ENCODE data around the gene TEX29. TPM values are rescaled to one million over a fixed set of nuclear protein-coding genes. Genes with fewer than 3 reads are reported as not detected.

The TEX29 gene
- total and polyA plus RNA-seq, 10 of the 15 experiments (the other 5 are each of a cell fraction or from before 2014, with no cell fraction given): 0.14 to 0.30 (median 0.22) TPM; not detected in 7

- Histone ChIP-seq H2AFZ (ENCODE audit: control insufficient read depth, low read depth, low read length) (no peak overlapping the region), H3K9ac (ENCODE audit: control insufficient read depth, insufficient read depth, low read length) (no peak overlapping the region), H3K79me2 (ENCODE audit: control insufficient read depth, insufficient read depth, low read length) (no peaks in the 10 kb centered on the region), H3K36me3 (ENCODE audit: control insufficient read depth in 2 of 2, insufficient read depth in 2 of 2, low read length in 1 of 2) (peaks cover 6 to 40% of the 10 kb centered on the region in 2 experiments), H3K4me2 (ENCODE audit: control insufficient read depth, insufficient read depth) (no peak overlapping the region), H3K27ac (ENCODE audit: control insufficient read depth, insufficient read depth) (no peak overlapping the region), H3K4me3 (no peak overlapping the region), H3K9me3 (replicated peaks; ENCODE audit: control insufficient read depth, insufficient read depth, low read length) (no peaks in the 10 kb centered on the region), H3K27me3 (replicated peaks in 1 of 2; ENCODE audit: control insufficient read depth in 2 of 2, insufficient read depth in 2 of 2, low read length in 1 of 2) (no peaks in the 10 kb centered on the region), H4K20me1 (ENCODE audit: control insufficient read depth, insufficient read depth) (no peaks in the 10 kb centered on the region), H3K4me1 (ENCODE audit: control insufficient read depth, insufficient read depth, low read length) (peaks cover 7% of the 10 kb centered on the region)
- in situ Hi-C loops (cut with MboI) (no loop called here), intact Hi-C loops (cut with micrococcal nuclease; ENCODE audit: unreplicated experiment) (no loop called here)
- no TSS peak for BruUV-seq (replicated peaks)
- POLR2A ChIA-PET: no interaction called here
- WGBS (ENCODE audit: insufficient coverage, insufficient replicate concordance, low lambda C conversion rate, missing lambda C conversion rate): 61% methylated on average over 6 of the region's 6 CpGs
- ATAC-seq (no peak), DNase-seq (ENCODE audit: low read depth, low spot score) (no peak), FAIRE-seq (no peak)
- RAD21 ChIA-PET (ENCODE audit: unreplicated experiment): no interaction called here
- SMC1A ChIA-PET (ENCODE audit: uncharacterized antibody, unreplicated experiment): no interaction called here
- CTCF ChIA-PET: no interaction called here
- TF ChIP-seq DPF2 (IDR thresholded peaks at IDR 0.05) (no peak), RUNX3 (IDR thresholded peaks at IDR 0.05; ENCODE audit: low read length) (0 out of 2 replicates have a peak, but pooled peaks have one; percentile 37), WRNIP1 (IDR thresholded peaks at IDR 0.05; ENCODE audit: borderline replicate concordance, low read depth, low read length) (no peak)
Observed at GRCh38 chr13:111296417-111296816, 24.0 kb upstream of the TEX29 start.

- Histone ChIP-seq H2AFZ (ENCODE audit: control insufficient read depth, low read depth, low read length) (no peak overlapping the region), H3K36me3 (ENCODE audit: control insufficient read depth in 2 of 2, insufficient read depth in 2 of 2, low read length in 1 of 2) (peaks cover 8 to 33% of the 10 kb centered on the region in 2 experiments), H3K79me2 (ENCODE audit: control insufficient read depth, insufficient read depth, low read length) (no peaks in the 10 kb centered on the region), H4K20me1 (ENCODE audit: control insufficient read depth, insufficient read depth) (no peaks in the 10 kb centered on the region), H3K27me3 (replicated peaks in 1 of 2; ENCODE audit: control insufficient read depth in 2 of 2, insufficient read depth in 2 of 2, low read length in 1 of 2) (no peaks in the 10 kb centered on the region), H3K9ac (ENCODE audit: control insufficient read depth, insufficient read depth, low read length) (no peak overlapping the region), H3K9me3 (replicated peaks; ENCODE audit: control insufficient read depth, insufficient read depth, low read length) (no peaks in the 10 kb centered on the region), H3K27ac (ENCODE audit: control insufficient read depth, insufficient read depth) (no peak overlapping the region), H3K4me2 (ENCODE audit: control insufficient read depth, insufficient read depth) (no peak overlapping the region), H3K4me3 (no peak overlapping the region), H3K4me1 (ENCODE audit: control insufficient read depth, insufficient read depth, low read length) (peaks cover 8% of the 10 kb centered on the region)
- ChIA-PET RAD21 (ENCODE audit: unreplicated experiment) (no interaction called here), POLR2A (no interaction called here), CTCF (interaction anchor here (0.9 kb wide), 1 partner anchor 12 kb away, joined by 3 read pairs; no protein-coding TSS in a partner anchor), SMC1A (ENCODE audit: uncharacterized antibody, unreplicated experiment) (no interaction called here)
- no peak for FAIRE-seq
- intact Hi-C loops (cut with micrococcal nuclease; ENCODE audit: unreplicated experiment): no loop called here
- in situ Hi-C loops (cut with MboI): no loop called here
- DNase-seq (ENCODE audit: low read depth, low spot score): no peak
- BruUV-seq (replicated peaks): no TSS peak
- 85% methylated on average over 13 of the region's 13 CpGs for WGBS (ENCODE audit: insufficient coverage, insufficient replicate concordance, low lambda C conversion rate, missing lambda C conversion rate)
- ATAC-seq: no peak
- TF ChIP-seq MLLT1 (IDR thresholded peaks at IDR 0.05) (no peak), ZNF274 (IDR thresholded peaks at IDR 0.05; ENCODE audit: insufficient read depth, insufficient read length) (no peak), MAX (IDR thresholded peaks at IDR 0.05; ENCODE audit: low read depth, low read length) (no peak), CBX5 (IDR thresholded peaks at IDR 0.05; ENCODE audit: low read depth) (no peak), IKZF2 (IDR thresholded peaks at IDR 0.05) (no peak), JUND (IDR thresholded peaks at IDR 0.05; ENCODE audit: low read depth, low read length) (no peak), PKNOX1 (IDR thresholded peaks at IDR 0.05) (no peak), RELB (IDR thresholded peaks at IDR 0.05; ENCODE audit: low read depth) (no peak), ASH2L (IDR thresholded peaks at IDR 0.05; ENCODE audit: borderline replicate concordance, low read depth) (no peak)
Observed at GRCh38 chr13:111298214-111298975, 22.0 kb upstream of the TEX29 start.

Data from GM12878 (cell line).